Stimulated activated CD4-positive, alpha-beta T cell treated with anti-CD3 and anti-CD28 coated beads, TNF-alpha, amount 100 ng/mL, for 4 hours (primary cell): ENCODE data around the gene ABCF2.

ENCODE experiments used
- DNase-seq, 3 experiments: peaks; one replicate each; pipeline ENCODE4 v3.0.0-alpha.2; 2020; ENCODE audit warnings: low read depth in 3 of 3

ABCF2 gene

DNA sequence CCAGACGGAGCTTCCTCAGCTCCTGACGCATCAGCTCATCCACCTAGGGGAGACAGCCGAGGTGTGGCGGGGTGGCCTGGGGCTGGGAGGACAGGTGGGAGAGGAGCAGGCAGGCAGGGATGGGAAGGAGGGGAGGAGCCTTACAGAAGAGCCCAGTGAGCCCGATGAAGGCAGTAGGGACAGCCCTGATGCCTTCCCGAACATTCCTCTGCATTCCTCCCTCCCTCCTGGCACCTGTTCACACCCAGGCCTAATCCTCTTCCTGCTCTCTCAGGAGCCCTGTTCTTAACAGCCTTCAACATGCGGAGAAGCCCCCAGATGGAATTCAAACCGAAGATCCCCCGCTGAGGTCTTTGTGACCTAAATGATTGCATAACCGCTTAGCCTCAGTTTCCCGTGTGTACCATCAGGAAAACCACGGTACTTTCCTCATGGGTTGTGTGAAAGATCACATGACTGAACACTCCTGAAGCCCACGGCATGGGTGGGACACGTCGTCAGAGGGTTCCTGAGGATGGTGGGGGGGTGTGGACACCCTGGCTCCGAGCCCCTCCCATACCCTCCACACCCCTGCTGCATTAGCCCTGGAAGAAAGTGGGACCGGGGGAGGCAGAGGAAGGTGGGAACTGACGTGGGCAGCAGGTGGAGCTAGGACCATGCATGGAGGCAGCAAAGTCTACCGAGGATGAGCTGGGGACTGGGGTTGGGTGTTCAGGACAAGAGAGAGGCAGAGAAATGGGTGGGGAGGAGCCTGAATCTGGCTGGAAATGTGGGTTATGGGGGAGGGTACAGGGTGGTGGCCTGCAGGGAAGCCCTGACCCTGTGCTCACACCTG lies 31.2 kb downstream of the ABCF2 start:
- DNase-seq, result no peak

DNA sequence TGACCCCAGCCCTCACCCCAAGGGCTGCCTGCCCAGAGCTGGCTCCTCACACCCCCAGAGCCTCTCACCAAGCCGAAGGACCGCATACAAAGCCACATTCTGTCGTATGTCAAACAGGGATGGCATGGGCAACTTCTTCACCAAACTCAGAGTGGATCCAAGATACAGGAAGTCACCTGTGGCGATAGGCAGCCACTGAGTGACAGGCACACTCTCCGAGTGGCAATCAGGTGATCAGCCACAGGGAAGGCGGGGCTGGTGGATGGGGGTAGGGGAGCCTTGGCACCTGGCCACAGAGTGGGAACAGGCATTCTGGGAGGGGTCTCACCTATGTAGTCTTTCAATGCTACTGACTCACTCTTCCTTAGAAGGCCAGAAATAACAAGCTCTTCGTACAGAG lies 32.8 kb downstream of the ABCF2 start:
- no peak for DNase-seq

DNA sequence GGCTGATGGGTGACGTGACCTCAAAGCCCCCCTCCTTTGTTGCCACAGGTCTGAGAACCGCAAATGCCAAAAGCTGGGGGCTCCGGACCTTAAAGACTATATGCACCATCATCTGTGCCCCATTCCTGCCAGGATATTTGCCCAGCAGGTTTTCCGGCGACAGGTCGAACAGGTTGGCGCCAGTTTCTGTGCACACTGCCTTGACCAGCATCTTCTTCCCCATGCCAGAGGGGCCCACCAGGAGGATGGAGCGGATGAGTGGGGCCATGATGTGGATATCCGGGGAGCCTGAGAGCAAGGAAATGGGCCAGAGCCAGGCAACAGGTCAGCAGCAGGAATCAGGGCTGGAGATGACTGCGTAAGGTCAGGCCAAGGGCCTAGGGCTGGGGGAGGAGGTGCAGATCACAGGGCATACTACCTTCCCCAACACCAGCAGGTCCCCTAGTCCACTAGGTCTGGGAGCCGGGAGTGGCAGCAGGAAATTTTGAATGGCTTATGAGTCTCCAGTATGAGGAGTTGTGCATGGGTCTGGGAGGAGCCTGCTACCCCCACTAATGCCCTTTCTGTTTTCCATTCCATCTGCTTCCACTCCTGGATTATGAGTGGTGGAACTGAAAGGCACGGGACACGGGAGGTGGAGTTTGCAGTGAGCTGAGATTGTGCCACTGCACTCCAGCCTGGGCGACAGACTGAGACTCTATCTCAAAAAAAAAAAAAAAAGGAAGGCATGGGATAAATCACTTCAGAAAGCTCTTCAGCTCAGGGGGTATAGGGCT lies 33.6 kb downstream of the ABCF2 start:
- no peak for DNase-seq

DNA sequence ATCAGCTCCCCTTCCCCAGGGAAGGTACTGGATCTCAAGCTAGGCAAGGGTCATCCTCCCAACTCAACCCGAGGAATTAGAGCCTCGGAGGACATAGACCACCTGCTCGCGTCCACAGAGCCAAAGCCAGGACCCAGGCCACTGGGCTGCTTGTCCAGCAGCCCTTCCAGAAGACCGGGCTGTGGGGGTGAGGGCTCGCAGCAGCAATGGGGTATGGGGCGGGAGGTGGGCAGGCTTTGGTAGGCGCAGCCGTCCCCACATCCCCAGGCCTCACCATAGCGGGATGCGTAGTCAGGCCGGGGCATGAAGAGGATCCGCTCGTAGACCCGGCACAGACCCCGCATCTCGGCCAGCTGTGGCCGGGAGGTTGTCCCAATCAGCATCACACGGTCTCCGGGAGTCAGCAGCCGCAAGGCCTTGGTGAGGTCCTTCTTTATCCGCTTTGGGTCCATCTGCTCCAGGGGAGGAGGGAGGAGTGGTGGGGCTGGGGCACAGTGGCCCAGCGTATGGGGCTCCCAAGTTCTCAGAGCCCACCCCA lies 34.9 kb downstream of the ABCF2 start:
- no peak for DNase-seq

DNA sequence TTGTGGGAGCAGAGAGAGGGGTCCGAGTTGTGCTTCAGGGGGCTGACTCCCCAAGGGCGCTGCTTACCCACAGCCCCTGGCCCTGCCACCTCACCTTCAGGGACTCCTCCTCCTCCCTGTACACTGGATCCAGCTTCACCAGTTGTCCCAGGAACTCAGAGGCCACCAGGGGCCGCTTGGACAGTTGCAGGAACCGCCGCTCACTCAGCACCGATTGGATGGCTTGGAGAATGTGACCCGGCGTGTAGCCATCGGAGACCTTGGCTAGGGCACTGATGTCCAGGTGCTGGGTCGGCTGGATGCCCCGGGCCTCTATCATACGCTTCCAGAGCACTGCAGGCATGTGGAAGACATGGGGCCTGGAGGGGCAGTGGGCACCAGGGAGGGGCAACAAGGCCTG lies 35.5 kb downstream of the ABCF2 start:
- no peak for DNase-seq

DNA sequence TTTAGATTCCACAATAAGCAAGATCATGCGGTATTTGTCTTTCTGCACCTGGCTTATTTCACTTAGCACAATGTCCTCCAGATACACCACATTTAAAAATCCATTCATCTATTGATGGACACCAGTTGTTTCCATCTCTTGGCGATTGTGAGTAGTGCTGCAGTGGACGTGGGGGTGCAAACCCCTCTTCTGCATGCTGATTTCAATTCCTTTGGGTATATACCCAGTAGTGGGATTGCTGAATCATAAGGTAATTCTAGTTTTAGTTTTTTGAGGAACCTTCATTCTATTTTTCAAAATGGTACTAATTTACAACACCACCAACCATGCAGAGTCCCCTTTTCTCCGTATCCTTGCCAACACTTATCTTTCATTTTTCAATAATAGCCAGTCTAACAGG lies 38.0 kb downstream of the ABCF2 start:
- no peak for DNase-seq

DNA sequence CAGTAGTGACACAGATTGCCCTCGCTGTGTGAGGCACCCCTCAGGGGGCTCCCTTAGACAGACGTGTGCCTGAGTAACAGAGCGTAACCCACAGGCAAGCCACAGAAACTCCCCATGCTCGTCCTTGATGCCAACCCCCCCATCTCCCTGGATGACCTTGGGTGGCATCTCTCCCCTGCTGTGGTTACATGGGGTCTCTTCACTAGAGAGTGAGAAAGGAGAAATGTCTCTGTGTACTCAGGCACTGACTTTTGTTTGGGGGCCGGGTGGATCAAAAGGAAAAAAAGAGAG lies 38.8 kb downstream of the ABCF2 start:
- DNase-seq, result no peak

DNA sequence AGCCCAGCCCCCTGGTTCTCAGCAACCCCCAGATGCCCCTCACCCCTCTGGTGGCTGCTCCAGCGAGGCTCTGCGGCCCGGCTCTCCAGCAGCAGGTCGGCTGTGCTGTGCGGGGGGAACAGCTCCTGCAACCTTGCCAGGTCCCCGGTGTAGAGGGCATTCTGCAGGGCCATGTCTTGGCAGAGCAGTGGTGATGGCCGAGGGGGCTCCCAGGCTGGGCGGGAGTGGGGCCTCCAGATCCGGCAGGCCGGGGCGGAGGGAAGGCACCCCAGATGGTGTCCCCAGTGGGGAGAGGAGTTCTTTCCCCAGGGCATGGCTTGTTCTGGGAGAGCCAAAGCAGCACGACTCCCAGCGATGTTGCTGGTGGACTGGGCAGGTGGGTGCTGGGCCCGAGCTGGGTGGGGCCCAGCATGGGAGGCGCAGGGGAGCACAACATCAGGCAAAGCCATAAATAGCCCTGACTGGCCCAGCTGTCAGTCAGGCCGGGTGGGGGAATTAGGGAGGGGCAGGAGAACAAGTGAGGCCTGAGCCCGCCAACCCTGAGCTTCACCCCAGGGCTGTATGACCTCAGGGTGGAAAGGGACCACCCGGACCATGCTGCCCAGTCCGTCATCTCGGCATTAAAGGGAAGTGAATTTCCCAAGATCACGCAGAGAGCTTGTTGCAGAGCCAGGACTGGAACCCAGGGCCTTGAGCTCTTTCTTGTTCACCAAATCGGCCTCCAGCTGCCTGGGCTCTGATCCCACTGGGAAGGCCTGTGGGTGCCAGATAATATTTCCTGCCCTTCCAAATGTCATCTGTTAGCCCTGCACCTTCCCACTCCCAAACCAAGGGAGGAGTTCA lies 39.4 kb downstream of the ABCF2 start:
- DNase-seq, result no peak

DNA sequence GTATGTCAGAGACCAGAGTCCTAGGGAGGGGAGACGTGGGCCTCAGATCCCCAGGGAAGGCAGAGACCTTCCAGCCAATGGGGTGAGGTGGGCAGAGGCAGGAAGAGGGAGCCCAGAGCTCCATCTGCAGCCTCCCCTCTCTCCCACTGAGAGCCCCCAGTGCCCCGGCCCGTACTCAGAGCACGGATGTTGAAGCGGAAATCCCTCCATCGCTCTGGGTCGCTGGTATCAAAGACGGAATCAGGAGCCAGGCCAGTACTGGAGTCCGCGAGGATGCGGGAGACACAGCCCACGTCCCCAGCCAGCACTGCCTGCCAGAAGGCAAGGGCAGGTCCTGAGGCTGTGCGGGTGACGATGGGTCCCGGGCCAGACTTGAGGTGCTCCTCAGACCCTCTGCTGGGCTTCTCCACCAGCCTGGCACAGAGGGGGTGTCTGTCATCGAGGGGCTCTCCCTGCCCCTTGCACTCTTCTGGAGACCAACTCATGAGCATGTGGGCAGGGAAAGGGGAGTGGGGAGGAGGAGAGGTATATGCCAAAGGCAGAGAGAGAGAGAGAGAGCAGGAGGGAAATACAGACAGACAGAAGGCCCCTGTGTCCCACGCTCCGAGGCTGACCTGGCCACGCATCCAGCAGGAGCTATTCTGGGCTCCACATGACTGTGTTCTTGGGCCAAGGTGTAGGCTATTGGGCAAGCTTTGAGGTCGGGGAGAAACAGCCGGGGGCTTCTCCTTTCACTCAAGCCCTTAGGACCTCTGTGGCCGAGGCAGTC lies 40.2 kb downstream of the ABCF2 start, which contains the start of gene ASB10:
ASB10 (minus strand) TSS at position 611 of the 769 bp plus-strand sequence; CDS start at position 491, 120 bp downstream.
- DNase-seq, result no peak

DNA sequence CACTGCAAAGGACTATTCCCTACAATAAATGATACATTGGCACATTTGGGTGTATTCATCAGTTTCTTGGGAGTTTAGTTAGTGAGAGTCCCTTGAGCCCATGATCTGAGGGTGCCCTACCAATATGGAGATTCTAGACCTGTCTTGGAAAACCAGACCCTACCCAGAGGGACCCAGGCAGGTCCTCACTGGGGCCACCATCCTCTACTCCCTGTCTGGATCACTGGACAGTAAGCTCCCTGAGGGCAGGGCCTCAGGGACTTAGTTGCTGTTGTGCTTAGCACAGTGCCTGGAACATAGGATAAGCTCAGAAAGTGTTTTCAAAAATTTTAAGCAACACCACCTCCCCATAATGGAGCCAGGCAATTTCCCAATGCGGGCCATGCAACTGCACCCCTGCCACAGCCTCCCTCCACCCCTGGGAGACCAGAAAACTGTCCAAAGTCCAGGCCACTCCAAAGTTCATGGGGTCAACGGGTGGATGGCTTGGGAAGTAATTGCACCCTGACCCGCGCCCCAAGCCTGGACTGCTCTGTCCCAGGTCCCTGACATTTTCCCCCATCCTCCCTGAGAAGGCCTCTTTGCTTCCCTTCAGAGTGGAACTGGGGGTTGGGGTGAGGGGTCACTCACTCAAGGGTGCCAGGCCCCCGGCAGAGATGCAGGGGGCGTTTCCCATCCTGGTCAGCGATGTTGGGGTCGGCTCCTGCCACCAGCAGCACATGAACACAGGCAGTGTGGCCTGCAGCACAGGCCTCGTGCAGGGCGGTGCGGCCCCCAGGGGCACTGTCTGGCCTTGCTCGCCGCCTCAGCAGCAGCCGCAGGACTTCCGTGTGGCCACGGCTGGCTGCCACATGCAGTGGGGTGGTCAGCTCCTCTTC lies 41.0 kb downstream of the ABCF2 start:
- DNase-seq, result no peak

DNA sequence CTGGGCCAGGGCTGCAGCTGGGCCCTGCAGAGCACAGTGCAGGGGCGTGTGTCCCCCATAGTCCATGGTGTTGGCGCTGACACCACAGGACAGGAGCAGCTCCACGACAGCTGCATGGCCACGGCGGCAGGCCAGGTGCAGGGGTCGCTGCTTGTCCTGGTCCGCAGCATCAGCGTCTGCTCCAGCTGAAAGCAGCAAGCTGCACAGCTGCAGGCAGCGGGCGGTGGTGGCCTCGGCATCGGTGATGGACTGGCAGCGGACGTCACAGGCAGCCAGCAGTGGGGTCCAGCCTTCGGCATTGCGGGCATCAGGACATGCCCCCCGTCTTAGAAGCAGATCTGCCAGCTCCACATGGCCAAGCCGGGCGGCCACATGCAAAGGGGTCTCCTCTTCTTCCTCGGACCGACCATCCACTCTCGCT lies 46.0 kb downstream of the ABCF2 start:
- no peak for DNase-seq

DNA sequence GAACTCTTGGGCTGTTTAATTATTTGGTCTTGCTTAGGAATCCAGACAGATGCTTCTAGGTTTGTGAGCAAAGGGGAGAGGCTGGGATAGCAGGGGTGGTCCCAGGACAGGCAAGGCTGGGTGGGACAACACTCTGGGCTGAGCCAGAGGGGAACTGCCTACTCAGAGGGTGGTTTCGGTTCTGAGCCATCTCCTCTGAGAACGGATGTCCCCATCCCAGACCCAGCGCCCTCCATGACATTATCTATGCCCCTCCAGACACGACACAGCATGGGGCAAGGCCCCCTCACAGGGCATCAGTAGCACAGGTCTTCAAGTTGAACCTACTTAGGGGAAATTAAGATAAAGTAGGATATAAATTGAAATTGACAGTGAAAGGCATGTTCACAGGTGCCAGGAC lies 47.1 kb downstream of the ABCF2 start:
- no peak for DNase-seq

DNA sequence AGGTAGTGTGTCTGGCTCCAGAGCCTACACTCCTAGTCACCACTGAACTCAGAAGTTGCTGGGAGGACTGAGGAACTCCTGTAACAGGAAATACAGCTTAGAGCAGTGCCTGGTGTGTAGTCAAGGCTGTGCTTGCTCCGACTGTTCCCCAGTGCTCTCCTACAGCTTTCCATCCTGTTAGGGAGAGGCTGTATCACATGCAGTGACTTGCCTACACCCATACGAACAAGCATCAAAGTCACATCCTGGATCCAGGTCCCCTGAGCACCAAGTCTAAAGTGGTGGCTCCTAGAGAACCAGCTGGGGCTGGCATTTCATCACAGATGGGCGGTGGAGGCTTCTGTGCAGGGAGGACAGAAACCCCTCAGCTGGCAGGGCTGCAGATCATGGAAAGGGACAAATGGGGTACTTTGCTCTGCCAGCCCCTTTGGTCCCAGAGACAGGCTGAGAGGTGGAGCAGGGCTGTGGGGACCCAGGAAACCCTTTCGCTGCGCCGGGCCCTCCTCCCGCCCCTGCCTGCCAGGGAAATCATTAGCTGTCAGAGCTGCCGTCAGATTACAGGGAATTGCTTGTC lies 47.6 kb downstream of the ABCF2 start:
- DNase-seq, result no peak

DNA sequence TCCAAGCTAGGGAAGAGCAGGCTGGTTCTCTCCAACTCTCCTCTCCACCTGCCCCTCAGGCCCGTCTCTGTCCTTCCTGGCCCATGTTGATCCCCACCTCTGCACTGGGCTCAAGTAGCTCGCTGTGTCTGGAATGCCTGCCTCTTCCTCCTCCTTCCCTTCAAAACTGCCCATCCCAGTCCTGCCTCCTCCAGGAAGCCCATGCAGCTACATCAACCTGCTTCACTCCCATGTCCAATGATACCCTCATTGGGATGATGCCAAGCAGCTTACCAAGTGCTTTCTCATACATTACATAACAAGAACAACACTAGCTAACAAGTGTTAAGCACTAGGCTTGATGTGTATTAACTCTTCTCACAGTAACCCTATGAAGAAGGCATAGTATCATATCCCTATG lies 48.2 kb downstream of the ABCF2 start:
- no peak for DNase-seq

DNA sequence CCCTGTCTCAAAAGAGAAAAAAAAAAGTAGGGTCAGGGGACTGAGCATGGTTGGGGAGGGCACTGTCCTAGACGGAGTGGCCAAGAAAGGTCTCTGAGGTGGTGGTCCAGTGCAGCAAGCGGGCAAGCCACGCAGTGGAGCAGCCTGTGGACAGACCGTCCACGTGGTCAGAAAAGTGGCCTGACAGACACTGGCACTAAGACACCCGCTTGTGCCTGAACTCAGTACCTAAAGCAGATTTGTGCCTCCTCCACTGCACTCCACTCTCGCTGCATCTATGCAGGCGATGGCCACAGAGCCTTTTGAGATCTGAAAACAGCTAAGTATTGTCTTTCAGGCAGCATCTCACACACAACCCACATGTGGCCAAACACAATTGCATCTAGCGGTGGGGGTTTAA lies 48.8 kb downstream of the ABCF2 start:
- DNase-seq, result no peak

DNA sequence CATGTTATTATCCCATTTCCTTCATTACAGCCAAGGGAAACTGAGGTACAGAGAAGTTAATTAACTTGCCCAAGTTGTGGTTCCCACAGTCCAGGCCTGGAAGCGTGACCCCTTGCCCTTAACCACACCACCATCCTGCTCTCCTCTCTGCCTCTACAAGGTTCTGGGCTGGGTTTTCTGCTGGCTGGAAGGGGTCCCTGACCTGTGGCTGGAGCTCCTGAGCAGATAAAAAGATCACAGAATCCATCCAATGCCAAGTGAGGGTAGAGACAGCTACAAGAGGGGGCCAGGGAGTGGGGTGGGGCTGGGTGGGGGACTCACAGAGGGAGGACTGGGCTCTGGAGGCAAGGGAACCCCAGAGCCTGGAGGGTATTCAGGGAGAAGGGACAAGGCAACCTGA lies 49.7 kb downstream of the ABCF2 start:
- no peak for DNase-seq

DNA sequence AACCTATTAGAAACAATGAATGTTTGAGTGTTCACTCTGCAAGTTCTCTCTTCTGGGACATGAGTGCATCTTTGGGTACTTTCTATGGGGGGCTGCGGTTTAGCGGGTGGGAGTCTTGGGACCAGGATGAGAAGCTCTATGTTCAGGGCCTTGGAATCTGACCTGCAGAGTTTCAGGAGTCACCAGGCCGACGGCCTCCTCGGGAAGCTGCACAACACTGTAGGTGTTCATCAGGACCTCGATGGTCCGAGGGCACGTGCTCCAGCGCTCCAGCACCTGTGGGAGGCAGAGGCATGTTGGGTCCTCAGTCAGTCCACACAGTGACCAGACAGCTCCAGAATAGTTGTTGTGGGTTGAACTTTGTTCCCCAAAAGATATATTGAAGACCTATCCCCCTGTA lies 50.6 kb downstream of the ABCF2 start:
- DNase-seq, result no peak

DNA sequence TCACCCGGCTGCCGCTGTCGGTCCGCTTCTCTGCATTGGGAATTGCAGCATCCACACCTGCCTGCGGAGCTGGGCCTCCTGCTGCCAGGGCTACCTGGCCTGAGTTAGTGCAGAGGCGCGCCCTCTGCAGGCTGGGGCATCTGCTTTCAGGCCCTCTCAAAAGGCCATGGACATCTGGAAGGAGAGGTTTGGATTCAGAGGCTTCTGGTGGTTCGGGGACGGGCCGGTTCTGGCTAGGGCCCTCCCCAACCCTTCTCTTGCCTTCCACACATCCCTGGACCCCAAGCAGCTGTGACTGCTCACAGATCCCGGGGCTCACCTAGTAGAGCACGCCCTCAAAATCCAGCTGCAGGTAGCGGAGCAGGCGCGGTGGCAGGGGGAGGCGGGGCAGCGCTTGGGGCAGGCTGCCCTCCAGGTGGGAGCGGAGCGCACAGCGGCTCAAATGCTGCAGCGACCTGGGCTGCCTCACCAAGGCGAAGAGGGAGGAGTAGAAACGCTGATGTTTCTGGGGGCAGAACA lies 51.2 kb downstream of the ABCF2 start:
- DNase-seq, result no peak

DNA sequence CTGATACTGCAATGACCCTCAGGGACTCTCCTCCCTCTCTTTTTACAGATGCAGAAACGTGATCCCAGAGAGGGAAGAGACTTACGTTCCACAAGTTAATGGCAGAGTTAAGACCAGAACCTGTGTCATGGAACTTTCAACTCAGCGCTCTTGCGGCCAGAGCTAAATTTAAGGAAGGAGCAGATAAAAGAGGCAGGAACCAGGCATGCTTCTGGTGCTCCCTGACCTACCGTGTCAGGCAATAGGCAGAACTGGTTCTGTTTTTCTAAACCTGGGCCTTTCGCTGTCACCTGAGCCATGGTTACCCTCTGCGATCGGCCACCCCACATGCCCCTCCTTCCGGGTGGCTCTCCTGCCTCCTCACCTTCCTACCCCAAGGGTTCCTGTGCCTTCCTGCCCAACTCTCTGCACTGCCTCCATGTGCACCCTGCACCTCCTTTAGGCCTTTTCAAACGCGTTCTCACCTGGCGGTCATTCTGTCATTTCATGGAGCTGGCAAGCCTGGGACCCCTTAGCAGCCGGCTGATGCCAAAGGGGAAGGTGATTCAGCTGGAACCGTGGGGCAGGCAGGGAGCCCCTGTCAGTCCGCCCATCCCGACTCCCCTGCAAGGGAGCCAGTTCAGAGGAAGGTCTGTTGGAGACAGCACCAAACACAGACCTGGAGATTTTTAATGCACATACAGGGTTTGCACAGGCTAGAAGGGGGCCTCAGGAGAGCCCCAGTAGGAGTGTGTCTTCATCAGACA lies 51.8 kb downstream of the ABCF2 start:
- no peak for DNase-seq
